Spleen (tissue), 7 donors: Measurements from ENCODE around the gene TENM4.

Experiments used
- POLR2A ChIP-seq, 3 donors: fragments of 450-650 bp; IDR thresholded peaks; one replicate each; pipeline ENCODE4 v1.5.1; 2017; ENCODE audit warnings: antibody characterized with exemption in 3 of 3, mild to moderate bottlenecking in 1 of 3
- POLR2AphosphoS5 ChIP-seq, 3 donors: sonication (generic); formaldehyde crosslinking; IDR thresholded peaks; one replicate each; pipeline ENCODE4 v1.5.1; 2017; ENCODE audit warnings: antibody characterized with exemption in 3 of 3
- TF ChIP-seq, protein P1 (sequence below), 11 experiments: fragments of 200-600 bp in 7 of 11; fragments of 450-650 bp in 4 of 11; sonication (generic) in 4 of 11; IDR thresholded peaks in 8 of 11; conservative IDR thresholded peaks in 3 of 11; 1 replicate in 7 of 11; 2 replicates in 4 of 11; pipeline versions ENCODE4 v1.4.0 to v1.8.0; 2016 to 2021; ENCODE audit warnings: antibody characterized with exemption in 11 of 11, inconsistent platforms in 4 of 11, mild to moderate bottlenecking in 1 of 11
- donor health status: DM: no; HTN: no; CAD: no; lungs with moderate emphysema.
- donor health status: DM: no; HTN: no; CAD: no.
- donor health status: DM: no; HTN: no; CAD: no.

DNA sequence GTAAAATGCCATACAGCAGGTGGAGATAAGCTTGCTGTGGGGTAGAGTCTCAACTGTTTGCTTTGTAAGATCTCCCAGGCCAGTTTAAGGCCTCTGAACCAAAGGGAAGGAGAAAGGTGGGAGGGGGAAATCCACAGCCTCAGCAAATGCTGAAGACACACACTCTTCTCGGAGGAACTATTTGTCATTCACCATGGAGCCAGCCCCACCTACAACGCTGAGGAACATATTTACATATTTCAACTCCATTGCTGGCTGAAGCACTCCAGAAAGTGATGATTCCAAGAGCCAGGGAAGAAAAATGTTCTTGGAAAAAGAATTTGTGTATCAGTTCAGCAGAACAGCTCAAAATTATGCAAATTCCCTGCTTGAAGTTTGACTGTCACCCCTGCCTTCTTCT lies 6.5 kb downstream of the TENM4 start:
- TF ChIP-seq, protein P1, sequence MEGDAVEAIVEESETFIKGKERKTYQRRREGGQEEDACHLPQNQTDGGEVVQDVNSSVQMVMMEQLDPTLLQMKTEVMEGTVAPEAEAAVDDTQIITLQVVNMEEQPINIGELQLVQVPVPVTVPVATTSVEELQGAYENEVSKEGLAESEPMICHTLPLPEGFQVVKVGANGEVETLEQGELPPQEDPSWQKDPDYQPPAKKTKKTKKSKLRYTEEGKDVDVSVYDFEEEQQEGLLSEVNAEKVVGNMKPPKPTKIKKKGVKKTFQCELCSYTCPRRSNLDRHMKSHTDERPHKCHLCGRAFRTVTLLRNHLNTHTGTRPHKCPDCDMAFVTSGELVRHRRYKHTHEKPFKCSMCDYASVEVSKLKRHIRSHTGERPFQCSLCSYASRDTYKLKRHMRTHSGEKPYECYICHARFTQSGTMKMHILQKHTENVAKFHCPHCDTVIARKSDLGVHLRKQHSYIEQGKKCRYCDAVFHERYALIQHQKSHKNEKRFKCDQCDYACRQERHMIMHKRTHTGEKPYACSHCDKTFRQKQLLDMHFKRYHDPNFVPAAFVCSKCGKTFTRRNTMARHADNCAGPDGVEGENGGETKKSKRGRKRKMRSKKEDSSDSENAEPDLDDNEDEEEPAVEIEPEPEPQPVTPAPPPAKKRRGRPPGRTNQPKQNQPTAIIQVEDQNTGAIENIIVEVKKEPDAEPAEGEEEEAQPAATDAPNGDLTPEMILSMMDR (IDR thresholded peaks at IDR 0.05 in 8 of 11, conservative IDR thresholded peaks at IDR 0.05 in 3 of 11) = no peak
- TF ChIP-seq POLR2AphosphoS5 (IDR thresholded peaks at IDR 0.05) (no peak), POLR2A (IDR thresholded peaks at IDR 0.05) (no peak)
